HG03045 (cell line): ENCODE data around the gene AGT.
"Not testable (repeated sequence)": the region's sequence is repeated elsewhere in the genome, so short reads cannot be mapped to it uniquely, and the experiment has no call there.

Experiments used
- ATAC-seq: cut with Tn5 transposase; IDR thresholded peaks from one replicate; pipeline ENCODE4 v1.9.1; 2021; ENCODE audit warnings: mild to moderate bottlenecking, moderate library complexity; ENCODE audit not compliant: unreplicated experiment

The AGT gene

DNA sequence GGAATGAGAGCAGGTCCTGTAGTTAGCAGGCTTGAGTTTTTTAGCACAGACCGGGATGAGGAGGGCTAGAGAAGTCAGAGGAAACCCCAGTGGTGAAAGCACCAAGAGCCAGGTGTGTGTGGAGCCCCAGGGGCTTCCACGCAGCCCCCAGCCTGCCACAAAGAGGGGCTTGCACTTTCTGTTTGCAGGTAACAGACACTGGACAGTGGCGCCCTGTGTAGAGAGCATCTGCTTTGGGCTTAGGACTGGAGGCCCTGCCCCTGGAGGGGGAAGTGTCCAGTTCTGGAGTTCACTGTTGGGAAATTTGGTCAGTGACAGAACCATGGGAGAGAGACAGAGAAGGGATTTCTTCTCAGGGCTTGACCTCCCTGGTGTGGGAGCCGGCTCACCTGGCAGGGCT lies 19.5 kb downstream of the AGT start:
- ATAC-seq = no peak

DNA sequence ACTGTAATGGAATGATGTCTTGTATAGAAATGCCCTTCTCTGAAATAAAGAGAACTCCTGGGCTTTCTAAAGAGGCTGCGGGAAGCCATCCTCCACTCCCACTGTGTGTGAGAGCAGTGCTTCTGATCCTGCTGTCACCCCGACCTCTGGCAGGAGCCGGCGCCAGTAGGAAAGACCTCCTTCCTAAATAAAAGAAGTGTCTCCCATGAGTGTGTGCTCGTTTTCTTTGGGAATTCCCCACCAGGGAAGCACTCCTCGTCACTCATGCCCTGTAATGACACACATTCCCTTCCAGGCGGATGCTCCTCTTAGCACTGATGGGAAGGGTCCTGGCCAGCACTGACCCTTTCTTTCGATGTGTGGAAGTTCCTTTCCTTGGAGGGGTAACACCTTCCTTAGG lies 20.1 kb downstream of the AGT start:
- ATAC-seq = no peak

DNA sequence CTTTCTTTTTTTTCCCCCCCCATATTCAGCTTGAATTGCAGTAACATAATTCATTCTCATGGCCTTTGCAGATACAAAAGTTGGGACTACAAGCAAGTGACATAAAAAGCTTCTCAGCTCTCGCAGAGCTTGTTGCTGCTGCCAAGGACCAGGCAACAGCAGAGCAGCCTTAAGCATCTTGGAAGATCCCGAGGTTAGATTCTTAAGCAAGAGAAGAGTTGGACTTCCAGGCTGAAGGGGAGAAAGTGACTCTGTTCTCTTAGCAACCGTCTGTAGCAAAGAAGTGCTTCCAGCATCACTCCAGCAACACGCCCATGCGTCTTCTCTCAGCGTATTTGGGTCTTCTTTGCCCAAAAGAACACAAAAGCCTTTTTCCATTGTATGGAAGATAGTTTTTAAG lies 20.7 kb downstream of the AGT start:
- ATAC-seq = no peak

DNA sequence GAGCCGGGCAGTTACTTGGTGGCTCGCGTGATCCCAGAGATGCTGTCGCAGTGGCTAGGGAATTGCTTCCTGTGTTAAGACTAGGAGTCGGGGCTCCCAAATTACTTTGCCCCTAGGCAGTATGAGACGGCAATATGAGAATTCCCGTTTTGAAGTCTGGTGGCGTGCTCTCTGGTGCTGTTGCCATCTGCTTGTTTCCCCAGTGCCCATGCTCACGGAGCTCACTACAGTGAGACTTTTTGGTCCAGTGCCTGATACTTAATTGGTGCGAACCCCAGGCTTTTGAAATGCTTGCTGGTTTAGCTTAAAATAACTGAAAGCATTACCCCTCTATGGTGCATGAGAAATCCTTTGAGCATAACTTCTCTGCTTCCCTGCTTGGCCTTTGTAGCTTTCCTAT lies 22.3 kb downstream of the AGT start:
- no peak for ATAC-seq

- no peak for ATAC-seq
These were observed 23.8 kb downstream of the AGT start for GRCh38 chr1:230690101-230690500.

DNA sequence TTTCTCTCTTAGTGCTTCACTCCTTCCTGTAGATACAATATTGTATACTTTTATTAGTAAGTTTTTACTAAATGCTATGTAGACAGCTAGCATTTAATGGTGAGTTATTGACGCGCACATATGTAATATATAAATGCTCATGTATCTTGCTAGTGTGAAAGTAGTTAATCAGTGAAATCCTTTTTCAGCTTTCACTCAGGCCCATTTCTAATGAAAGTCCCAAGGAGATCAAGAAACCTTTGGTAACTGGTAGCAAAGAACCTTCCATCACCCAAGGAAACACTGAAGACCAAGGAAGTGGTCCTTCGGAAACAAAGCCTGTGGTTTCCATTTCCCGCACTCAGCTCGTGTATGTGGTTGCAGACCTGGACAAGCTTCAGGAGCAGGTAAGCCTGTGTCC lies 27.2 kb downstream of the AGT start:
- no peak for ATAC-seq

DNA sequence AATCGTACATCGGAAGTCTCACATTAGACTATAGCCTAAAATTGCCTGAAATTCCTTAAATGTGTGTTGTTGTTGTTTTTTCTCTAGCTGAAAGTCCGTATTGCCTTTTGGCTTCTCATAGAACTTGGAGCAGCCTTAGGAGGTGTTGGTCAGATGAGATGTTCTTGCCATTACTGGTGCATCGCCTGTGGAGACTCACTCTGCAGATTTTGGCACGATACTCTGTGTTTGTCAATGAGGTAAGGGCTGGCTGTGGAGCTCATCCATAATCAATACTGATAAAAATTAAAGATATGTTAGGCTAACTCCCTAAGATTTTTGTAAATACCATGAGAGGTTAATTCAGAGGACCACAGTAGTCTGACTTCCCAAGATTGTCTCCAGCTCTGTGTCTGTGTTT lies 28.9 kb downstream of the AGT start:
- no peak for ATAC-seq

GRCh38 chr1:230684146-230684545 lies 29.8 kb downstream of the AGT start:
- ATAC-seq = no peak

GRCh38 chr1:230682882-230683610 lies 30.9 kb downstream of the AGT start:
- ATAC-seq = no peak

DNA sequence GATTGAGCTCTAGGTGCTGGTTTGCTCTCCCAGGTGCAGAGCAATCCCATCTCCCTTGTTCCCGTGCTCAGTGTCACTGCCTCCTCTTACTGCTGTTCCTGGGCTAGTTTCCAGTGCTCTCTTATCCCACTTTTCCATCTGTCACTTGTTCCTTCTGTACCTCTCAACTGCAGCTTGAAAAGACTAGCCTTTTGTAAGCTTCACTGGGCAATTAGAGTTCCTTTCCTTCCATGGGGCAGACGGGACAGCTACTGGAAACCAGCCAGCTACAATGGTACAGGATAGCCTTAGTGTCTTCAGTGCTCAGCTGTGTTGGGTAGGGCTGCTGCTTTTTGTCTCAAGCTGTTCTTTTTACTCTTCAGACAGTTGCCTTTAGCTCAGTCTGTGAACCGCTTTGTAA lies 31.6 kb downstream of the AGT start:
- ATAC-seq = no peak

DNA sequence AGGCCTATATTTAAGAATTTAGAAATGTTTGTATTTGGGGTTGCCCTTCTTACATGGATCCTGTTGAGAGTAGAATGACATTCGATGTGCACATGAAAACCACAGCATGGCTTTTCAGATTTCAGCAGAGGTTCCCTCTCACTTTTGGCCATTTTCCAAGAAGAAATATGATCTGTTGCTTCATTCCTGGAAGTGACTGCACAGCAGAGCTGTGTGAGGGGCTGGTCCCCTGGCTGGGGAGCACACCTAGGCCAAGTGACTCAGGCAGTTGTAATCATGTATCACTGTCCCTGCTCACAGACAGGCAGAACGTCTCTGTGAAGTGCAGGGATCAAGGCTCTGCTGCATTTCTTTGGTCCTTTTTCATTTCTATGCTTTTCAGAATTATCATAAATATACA lies 32.3 kb downstream of the AGT start:
- ATAC-seq = no peak

GRCh38 chr1:230680300-230681025 lies 33.5 kb downstream of the AGT start:
- no peak for ATAC-seq

DNA sequence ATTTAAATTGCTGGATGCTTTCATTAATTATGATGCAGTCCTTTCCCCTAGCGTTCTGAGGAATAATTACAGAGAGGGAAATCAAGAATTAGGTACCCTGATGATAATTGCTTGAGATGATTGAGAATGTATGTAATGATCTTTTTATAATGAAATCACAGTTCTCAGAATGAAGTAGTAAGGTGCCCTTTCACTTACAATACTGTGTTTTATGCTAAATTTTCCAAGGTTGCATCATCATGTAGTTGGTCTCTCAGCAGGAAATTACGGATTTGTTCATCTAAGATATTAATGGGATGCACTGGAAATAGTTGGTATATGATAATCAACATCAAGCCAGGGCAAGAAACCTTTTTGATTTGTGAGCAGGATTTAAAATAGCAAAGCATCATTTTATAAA lies 34.1 kb downstream of the AGT start:
- no peak for ATAC-seq

GRCh38 chr1:230679192-230679591 lies 34.7 kb downstream of the AGT start:
- no peak for ATAC-seq

GRCh38 chr1:230677200-230677599 lies 36.7 kb downstream of the AGT start:
- no peak for ATAC-seq

GRCh38 chr1:230674581-230674980 lies 39.3 kb downstream of the AGT start:
- ATAC-seq = no peak

DNA sequence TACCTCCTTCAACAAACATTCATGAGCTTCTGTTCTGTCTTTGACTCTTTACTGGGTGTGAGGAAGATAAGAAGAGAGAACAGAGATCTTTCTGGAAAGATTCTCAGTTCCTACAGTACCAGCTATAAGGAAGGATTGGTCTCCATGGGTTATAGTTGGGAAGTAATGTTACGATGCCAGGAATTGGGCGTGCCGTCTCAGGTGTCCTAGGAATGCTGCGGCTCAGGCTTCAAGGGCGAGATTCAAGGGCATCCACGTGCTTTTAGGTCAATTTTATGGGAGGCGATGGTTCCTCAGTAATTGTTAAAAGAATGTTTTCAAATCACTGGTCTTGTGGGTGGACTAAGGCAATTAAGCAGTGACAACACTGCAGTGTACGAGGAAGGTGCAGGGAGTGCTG lies 44.4 kb downstream of the AGT start:
- no peak for ATAC-seq

DNA sequence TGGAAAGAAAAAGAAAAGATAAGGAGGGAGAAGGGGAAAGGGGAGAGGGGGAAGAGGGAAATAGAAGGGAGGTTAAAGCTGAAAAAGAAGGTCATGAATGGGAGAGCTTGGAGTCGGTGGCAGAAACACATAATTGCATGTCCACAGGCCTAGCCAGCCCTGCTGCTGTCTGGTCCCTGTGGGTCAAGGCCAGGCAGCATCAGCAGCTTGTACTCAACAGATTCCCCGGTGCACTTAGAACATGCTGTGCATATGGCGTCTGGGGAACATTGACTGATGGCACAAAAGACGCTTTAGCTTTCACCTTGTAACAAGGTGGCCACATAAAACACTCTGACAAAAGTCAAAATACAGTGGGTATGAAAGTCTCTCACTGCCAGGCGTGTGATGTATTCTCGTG lies 45.7 kb downstream of the AGT start:
- no peak for ATAC-seq

GRCh38 chr1:230661976-230662375 lies 51.9 kb downstream of the AGT start:
- no peak for ATAC-seq

- no peak for ATAC-seq
These were observed 55.2 kb downstream of the AGT start for GRCh38 chr1:230658691-230659090.

GRCh38 chr1:230658103-230658502 lies 55.8 kb downstream of the AGT start:
- not testable (repeated sequence) for ATAC-seq

GRCh38 chr1:230656719-230657118 lies 57.2 kb downstream of the AGT start:
- ATAC-seq = not testable (repeated sequence)
